Stimulated activated CD8-positive, alpha-beta memory T cell treated with anti-CD3 and anti-CD28 coated beads, Interleukin-7, amount 100 ng/mL, for 24 hours (primary cell): ENCODE measurements around the gene HMG20B.
A peak's percentile ranks its signal among the peaks of the same experiment; 100 is the strongest.

Source experiments
- DNase-seq: peaks from one replicate; pipeline ENCODE4 v3.0.0-alpha.2; 2020; ENCODE audit warnings: low read depth

The HMG20B gene

GRCh38 chr19:3620817-3621547, 48.2 kb downstream of the HMG20B start:
- no peak for DNase-seq

GRCh38 chr19:3621689-3622088, 48.9 kb downstream of the HMG20B start:
- no peak for DNase-seq

- DNase-seq: no peak
Observed at GRCh38 chr19:3622224-3622623, 49.5 kb downstream of the HMG20B start.

- no peak for DNase-seq
Observed at GRCh38 chr19:3623716-3624115, 51.0 kb downstream of the HMG20B start.

- no peak for DNase-seq
Observed at GRCh38 chr19:3625996-3626472, 53.3 kb downstream of the HMG20B start.

- DNase-seq: peak; percentile 97
Observed at GRCh38 chr19:3626473-3627350, 54.0 kb downstream of the HMG20B start, which contains the start of gene CACTIN. Gene CACTIN (minus strand): TSS chr19:3626790. CDS start chr19:3626762, 28 bp downstream.

- no peak for DNase-seq
Observed at GRCh38 chr19:3627351-3627723, 54.6 kb downstream of the HMG20B start.
